Erythroblast (primary cell): ENCODE measurements around the gene RBM17.
"Not testable (repeated sequence)": the region's sequence is repeated elsewhere in the genome, so short reads cannot be mapped to it uniquely, and the experiment has no call there.

ENCODE experiments used
- DNase-seq, 2 experiments: peaks; one replicate each; lab custom pipeline; 2025; lab: John Stamatoyannopoulos, UW
- GATA1 ChIP-seq: IDR thresholded peaks from 2 replicates; pipeline ENCODE4 v1.6.1; 2011; ENCODE audit warnings: low read depth, mild to moderate bottlenecking, control low read depth, low read length, moderate library complexity
- POLR2A ChIP-seq: IDR thresholded peaks from 2 replicates; pipeline ENCODE4 v1.6.1; 2011; ENCODE audit warnings: mild to moderate bottlenecking, low read length

The RBM17 gene

DNA sequence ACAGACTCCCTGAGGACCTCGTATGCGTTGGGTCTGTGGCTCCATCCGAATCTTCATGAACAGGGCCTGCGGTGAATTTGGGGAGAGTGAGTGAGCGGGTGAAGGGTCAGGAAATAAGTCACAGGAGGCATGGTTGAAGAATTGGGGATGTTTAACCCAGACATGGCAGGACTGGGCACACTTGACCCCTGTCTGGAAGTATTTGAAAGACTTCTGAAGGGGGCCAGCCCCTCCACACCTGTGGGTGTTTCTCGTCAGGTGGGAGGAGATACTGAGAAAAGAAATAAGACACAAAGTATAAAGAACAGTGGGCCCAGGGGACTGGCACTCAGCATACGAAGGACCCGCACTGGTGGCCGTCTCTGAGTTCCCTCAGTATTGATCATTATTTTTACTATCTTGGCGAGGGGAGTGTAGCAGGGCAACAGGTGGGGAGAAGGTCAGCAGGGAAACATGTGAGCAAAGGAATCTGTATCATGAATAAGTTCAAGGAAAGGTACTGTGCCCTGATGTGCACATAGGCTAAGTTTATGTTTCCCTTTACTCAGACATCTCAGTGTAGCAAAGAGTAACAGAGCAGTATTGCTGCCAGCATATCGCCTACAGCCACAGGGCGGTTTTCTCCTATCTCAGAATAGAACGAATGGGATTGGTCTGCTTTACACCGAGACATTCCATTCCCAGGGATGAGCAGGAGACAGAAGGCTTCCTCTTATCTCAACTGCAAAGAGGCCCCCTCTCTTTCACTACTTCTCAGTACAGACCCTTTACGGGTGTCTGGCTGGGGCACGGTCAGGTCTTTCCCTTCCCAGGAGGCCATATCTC, 75.6 kb downstream of the RBM17 start:
- peak; percentile 70 to 73 for DNase-seq
- TF ChIP-seq GATA1 (no peak), POLR2A (peak; percentile 68)

DNA sequence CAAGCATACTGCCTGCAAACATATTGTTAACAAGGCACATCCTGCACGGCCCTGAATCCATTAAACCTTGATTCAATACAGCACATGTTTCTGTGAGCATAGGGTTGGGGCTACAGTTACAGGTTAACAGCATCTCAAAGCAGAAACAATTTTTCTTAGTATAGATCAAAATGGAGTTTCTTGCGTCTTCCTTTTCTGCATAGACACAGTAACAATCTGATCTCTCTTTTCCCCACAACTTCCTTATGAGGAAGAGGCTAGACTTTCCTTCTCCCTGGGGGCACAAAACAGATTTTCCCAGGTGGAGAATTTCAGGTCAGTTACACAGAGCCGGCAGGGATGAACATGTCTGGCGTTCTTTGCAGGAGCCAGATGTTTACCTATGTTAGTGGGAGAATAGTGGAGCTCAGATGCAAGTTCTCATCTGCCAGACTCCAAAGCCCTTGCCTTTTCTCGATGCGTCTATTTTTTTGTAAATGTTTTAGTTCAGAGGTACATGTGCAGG, 76.4 kb downstream of the RBM17 start:
- TF ChIP-seq POLR2A (no peak), GATA1 (no peak)

DNA sequence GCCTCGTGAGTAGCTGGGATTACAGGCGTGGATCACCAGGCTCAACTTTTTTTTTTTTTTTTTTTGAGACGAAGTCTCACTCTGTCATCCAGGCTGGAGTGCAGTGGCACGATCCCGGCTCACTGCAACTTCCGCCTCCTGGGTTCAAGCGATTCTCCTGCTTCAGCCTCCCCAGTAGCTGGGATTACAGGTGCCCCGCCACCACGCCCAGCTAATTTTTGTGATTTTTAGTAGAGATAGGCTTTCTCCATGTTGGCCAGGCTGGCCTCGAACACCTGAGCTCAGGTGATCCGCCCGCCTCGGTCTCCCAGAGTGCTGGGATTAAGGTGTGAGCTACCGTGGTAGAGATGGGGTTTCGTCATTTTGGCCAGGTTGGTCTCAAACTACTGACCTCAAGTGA, 77.1 kb downstream of the RBM17 start:
- not testable (repeated sequence) for DNase-seq

More for the DNA sequence above, 76.4 kb downstream of the RBM17 start:
- DNase-seq, result no peak
